Stimulated activated CD4-positive, alpha-beta T cell treated with anti-CD3 and anti-CD28 coated beads, TNF-alpha, amount 100 ng/mL, for 48 hours (primary cell): Measurements from ENCODE around the gene PXN.
A peak's percentile ranks its signal among the peaks of the same experiment; 100 is the strongest.
"Not testable (repeated sequence)": the region's sequence is repeated elsewhere in the genome, so short reads cannot be mapped to it uniquely, and the experiment has no call there.

ENCODE experiments used
- DNase-seq, 3 donors: peaks; one replicate each; pipeline ENCODE4 v3.0.0-alpha.2; 2020; ENCODE audit warnings: low read depth in 3 of 3

PXN gene

DNA sequence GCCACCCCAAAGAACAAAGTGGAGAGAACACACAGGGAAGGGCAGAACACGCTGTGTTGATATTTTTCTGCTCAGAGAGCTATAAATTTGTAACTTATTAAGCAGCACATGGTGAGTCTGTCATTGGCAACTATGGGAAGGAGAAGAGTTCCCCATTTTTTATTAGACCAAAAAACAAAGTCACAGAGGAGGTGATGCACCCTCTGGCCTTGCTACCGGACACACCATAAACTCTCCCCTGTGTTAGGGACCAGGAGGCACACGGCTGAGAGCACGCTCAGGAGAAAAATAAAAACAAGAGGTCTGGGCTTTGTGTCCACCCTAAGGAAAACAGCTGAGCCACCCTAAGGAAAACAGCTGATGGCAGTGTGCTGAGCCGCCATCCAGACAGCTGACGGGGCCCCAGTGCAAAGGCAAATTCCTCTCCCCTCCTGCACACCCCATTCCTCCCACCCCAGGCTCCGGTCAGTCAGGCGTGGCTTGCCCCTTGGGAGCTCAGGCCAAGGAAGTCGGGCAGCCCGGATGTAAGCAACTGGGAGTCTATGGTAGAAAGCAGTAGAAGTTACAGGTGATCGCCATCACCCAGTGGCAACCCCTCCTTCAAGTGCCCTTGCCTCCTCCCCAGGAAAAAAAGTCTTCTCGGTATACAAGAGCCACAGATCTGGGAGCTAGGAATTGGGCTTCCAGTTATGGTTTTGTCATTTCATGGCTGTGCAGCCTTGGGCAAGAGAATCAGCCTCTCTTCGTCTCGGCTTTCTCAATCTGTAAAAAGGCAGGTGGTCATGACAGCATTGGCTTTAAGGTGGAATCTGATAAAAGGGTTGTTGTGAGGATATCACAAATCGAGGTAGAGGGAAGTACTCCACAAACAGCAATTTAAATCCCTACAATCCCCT is 2.4 kb downstream of the PXN start:
- no peak for DNase-seq

DNA sequence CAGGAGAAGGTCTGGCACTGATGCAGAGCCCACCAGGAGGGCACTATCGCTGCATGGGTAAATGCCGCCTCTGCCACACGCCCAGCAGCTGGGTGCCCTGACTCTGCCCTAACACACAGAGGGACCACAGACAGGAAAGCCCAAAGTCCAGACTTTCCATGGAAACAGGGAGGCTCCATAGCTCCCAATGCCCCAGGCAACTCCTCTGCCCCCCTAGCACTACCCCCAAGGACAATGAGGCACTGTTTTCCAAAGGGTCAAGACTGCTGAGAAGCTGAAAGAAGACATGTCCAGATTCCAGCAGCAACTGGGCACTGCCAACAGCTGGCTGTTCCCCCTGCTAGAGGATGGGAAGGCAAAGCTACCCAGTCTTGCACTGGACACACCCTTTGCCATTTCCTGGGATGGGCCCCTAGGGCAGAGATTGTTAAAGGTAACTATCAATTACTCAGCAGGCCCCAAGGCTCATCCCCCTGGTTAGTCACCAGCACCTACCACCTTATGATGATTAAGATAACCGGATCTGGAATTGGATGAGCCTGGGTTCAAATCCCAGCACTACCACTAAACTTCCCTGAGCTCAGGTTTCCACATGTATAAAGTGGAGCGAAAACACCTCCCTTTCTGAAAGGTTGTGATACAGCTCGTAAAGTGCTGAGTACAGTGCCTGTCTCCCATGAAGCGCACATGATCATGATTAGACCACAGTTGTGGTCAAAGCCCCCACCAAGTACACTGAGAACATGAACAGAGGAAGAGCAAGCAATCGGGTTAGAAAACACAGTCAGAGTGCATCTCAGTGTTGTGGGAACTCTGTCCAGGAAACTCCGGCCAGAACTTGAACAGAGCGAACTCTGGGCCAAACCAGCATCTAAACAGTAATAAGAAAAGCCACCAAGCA is 3.3 kb downstream of the PXN start:
- no peak for DNase-seq

DNA sequence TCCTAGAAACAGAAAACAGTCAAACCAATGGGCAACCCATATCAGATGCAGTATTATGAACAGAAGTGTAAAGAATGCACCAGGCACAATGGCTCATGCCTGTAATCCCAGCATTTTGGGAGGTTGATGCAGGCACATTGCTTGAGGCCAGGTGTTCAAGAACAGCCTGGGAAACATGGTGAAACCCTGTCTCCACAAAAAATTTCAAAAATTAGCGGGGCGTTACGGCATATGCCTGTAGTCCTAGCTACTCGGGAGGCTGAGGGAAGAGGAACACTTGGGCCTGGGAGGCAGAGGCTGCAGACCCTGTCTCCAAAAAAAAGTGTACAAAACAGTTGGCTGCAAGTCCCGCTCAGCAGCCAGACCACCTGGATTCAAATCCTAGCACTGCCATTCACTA is 4.9 kb downstream of the PXN start:
- DNase-seq, result no peak

DNA sequence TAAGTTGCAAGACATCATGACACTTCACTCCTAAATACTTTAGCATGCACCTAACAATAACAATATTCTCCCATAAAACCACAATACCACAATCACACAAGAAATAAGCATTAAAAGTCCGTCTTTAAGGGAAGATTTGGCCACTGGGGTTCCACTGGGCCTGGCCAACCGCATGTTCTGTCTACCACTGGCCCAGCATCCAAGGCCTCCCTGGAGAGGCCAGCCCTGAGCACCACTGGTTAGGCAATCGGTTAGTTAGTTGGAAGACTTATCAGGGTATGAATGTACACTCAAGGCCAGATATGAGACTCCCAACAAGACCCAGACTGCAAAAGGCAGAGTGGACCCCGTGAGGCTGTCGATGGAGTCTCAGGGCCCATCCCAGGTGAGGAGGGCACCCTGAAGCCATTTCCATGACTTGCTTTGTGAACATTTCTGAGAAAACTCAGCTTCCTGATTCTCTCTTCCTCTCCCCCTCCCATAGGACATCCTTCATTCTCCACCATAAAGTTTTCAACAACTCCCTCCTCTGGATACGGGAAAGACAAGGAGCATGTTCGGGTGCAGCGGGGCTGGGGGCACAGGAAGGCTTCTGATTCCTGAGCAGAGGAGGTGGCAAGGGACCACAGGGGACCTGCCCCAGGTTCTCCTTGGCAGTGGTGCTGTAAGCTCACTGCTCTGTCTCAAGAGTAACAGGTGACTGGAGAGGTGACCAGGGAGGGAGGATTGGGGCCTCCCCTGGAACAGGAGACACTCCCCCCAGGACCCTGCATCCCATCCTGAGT is 5.9 kb downstream of the PXN start:
- no peak for DNase-seq

DNA sequence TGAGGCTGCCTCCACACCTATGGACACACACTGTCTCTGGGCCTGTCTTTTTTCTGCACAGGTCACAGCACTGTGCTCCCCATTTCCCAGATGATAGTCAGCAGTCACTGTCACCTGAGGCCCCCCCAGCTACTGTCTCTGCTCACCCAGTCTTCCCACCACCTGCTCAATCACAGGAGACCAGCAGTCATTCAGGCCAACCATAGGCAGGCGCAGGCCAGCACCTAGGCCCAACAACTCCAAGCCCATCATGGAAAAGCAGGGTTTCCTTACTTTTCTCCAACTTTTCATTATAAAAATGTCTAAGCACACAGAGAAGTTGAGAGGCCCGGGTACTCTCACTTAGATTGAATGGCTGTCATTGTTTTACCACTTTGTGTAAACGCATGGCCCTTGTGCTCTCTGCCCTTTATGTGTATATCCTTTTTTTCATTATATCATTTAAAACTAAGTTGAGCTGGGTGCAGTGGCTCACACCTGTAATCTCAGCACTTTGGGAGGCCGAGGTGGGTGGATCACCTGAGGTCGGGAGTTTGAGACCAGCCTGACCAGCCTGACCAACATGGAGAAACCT is 7.1 kb downstream of the PXN start:
- DNase-seq, result no peak

DNA sequence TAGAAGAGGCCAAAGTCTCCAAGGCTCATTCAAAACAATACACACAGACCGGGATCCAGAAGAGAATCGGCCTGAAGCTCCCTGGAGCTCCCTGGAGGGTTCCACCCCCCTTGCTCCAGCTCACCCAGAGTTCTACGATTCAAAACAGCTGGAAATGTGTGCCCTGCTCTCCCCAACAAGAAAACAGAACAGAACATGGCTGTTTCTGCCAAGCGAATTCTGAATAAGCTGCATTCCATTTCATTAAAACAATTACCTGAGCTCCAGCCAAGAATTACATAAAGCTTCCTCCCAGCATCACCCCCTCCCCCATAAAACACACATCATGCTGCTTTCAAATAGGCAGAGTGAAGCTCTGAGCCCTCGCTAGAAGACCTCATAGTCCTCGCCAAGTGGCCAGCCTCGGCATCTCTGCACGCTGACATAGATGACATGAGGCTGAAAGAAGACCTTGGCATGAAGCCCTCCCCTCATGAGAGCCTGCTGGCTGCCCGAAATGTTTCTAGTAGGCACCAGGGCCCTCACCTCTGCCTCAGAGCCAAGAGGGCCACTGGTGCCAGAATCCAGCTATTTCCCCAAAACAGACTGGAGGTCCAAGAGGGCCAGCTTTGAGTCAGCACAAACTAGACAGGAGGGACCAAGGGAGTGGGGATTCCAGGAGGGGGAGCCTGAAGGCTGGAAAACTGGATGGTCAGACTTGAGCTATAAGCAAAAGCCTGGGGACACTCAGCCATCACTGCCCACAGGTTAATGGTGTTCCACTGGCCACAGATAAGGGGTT is 8.3 kb downstream of the PXN start:
- DNase-seq, result no peak

DNA sequence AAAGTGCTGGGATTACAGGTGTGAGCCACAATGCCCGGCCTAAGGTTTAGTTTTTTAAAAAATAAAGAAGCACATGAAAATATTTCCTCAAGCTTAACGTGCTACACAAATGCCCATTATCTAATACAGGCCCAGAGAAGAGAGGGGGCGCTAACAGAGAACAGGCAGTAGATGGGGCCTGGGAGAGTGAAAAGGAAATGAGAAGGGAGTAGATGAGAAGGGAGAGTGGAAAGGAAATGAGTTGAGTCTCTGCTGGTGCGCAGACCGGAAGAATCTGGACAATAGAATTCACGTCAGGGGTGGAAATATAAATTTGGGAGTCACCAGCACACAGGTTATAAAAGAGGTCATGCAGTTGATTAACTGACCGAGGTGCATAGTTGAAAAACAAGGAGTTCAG is 10.7 kb downstream of the PXN start:
- no peak for DNase-seq

DNA sequence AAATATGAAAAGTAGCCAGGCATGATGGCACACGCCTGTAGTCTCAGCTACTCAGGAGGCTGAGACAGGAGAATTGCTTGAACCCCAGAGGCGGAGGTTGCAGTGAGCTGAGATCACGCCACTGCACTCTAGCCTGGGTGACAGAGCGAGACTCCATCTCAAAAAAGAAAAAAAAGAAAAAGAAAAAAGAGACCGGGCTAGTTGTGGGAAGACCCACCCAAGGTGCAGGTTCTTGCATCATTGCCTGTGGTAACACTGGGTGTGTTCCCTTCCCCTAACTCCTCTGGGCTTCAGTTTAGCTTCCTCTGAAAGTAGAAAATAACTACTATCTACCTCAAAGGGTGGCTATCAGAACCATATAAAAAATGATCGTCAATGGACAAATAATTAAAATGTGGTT is 12.2 kb downstream of the PXN start:
- not testable (repeated sequence) for DNase-seq

DNA sequence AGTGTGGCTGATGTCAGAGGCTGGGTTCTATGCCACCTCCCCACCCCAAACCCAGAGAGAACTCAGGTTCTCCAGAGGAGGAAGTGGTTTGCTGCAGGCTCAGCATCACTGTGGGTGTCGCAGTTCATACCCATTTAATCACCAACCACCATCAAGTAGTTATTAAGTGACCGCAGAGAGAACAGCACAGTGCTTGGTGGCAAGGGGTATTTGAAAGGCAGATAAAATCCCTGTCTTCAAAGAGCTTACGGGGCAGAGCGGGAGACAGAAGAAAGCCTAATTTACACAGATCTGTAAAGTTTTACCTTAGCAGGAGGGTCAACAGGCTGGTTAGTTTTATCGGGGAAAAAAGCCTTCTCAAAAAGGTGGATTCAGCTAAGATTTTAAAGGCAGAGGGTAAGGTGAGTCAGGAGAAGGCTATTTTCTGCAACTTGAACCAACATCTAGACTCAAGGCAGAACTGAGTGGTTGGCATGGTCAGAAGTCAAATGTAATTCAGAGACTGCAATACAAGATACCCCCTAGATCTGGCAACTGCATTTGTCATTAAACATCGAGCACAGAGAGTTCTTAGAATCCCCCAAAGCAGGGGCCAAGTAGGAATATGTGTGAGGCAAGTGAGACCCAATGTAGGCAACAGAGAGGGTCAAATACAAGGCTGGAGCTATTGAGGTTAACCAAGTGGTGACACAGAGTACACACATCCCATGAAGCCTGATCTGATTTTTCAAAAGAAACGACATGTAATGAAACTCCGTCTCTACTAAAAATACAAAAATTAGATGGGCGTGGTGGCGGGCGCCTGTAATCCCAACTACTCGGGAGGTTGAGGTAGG is 13.2 kb downstream of the PXN start:
- peak in 2 of 3 donors; percentile 39 to 68 for DNase-seq

DNA sequence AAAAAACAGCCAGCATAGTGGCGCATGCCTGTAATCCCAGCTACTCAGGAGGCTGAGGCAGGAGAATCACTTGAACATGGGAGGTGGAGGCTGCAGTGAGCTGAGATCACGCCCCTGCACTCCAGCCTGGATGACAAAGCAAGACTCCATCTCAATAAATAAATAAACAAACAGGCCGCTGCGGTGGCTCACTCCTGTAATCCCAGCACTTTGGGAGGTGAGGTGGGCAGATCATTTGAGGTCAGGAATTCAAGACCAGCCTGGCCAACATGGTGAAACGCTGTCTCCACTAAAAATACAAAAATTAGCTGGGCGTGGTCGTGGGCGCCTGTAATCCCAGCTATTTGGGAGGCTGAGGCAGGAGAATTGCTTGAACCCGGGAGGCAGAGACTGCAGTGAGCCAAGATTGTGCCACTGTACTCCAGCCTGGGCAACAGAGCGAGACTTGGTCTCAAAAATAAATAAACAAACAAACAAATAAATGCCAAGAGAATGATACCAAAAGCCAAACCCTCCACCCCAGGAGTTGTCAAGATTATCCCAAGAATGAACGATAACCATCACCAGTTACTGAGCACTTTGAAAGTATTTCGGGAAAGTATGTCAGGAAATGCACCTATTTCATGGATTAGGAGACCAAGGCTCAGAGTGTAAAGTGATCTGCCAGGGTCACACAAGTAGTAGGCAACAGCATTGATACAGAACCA is 14.0 kb downstream of the PXN start:
- DNase-seq, result not testable (repeated sequence)

DNA sequence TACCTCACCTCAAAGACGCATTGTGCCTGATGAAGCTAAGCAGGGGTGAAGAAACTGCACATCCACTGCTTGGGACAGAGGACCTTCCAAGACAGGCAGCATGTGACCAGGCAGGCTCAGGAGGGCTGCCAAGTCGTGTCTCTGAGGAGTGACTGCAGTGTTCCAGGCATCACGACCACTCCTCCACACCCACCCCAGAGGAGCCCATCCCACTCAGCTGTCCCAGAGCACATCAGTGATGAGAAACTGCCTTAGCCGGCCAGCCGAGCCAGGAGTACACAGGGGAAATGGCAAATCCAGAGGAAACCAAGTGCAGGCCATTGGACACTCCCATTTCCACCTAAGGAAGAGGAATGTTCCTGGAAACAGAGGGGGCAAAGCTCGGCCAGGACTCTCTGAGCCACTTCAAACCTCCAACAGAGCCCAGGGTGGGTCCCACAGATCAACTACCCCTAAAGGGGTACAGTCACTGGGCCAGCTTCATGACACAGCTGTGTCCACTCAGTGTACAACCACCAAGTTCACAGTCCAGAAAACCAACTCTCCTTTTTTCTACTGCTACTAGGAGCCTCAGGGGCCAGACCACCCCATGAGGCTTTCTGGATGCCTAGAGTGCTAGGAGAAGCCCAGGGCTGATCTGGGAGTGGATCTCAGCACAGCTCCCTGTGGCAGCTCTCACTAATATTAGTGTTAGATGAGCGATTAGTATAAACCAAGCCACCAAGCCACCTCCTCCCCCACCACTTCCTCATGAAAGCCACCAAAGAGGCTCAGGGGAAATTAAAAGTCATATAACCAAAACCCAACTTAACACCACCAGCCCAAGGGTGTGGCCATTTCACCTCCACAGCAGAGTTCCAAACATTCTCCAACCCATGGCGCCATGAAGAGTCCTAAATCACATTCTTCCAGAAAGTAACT is 15.4 kb downstream of the PXN start:
- DNase-seq, result no peak

DNA sequence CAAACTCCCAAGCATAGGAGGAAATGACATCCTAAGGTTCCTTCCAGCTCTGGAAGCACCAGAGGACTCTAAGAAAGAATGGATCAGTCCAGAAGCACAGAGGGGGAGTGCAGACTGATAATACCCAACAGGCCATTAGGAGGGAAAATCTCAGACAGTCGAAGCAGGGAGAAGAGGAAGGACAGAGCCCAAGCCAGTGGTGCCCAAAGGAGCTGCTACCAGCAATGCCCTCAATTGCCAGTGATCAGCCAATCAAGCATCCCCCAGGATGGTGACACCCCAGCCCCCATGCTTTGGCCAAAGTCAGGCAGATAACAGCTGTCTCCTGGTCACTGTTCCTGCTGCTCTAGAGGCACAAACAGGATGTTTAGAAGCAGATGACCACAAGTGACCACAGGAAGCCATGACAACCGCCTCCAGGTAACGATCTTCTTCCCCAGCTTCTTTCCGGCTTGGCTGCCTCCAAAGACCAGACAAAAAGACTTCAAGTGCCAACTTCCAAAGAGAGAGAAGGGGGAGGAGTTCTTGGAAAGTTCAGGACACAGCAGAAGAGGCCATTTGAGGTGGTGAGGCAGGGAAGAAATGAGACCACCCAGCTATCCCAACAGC is 16.2 kb downstream of the PXN start:
- no peak for DNase-seq

DNA sequence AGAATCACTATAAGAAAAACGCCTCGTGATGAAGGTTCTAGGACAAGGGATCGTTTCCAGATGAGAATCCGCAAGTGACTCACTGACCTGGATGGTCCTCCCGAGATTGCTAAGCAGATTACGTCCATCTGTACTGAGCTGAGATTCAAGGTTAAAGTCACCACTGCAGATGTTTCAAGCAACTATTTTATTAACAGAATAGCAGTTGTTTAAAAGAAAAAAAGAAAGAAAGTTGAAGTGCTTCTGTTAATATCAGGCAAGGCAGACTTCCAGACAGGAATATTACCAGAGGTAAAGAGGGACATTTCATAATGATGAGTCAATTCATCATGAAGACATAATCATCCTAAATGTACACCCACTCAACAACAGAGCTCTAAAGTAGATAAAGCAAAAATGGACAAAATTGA is 17.9 kb downstream of the PXN start:
- DNase-seq, result no peak

DNA sequence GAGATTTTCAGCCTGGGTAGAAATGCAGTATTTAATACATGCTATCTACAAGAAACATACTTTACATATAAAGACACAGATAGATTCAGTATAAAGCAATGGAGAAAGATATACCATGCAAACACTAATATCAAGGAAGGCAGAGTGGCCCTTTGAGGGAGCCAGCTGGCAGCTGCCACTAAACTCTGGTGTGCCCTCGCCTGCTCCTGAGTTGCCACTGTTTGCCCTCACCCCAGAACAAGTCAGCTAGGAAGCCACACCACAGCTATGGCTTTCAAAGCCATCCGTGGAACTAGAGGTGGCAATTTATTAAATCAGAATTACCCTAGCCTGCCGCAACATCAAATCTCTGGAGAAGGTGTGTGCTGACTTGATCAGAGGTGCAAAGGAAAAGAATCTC is 18.3 kb downstream of the PXN start:
- no peak for DNase-seq

DNA sequence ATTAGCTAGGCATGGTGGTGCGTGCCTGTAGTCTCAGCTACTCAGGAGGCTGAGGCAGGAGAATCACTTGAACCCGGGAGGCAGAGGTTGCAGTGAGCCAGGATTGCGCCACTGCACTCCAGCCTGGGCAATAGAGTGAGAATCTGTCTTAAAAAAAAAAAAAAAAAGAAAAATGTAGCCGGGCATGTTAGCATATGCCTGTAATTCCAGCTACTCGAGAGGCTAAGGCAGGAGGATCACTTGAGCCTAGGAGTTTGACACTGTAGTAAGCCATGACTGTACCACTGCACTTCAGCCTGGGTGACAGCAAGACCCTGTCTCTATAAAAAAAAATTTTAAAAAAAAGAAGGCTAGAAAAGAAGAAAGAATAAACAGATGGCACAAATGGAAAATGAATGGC is 18.8 kb downstream of the PXN start:
- DNase-seq, result not testable (repeated sequence)

DNA sequence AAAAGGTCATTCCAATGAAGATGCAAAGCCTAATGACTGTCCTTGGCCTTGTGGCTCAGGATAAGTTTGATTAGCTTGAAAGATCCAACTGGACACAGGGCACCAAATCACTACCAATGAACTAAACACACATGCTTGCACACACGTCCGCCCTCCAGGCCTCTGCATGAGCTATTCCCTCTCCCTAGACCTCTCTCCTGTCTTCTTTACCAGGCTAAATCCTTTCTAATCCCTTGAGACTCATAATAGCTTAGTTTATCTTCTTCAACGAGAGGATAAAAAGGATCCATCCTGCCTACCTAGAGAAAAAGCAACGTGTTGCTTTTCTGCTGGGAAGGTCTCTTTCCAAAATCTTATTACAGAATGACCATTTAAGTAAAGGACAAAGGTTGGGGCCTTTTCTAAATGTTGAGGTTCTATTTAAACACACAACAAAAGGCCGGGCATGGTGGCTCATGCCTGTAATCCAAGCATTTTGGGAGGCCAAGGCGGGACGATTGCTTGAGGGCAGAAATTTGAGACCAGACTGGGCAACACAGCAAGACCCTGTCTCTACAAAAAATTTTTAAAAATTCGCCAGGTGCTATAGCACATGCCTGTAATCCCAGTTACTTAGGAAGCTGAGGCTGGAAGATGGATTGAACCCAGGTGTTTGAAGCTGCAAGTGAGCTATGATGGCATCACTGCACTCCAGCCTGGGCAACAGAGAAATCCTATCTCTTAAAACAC is 22.4 kb downstream of the PXN start:
- DNase-seq, result no peak

DNA sequence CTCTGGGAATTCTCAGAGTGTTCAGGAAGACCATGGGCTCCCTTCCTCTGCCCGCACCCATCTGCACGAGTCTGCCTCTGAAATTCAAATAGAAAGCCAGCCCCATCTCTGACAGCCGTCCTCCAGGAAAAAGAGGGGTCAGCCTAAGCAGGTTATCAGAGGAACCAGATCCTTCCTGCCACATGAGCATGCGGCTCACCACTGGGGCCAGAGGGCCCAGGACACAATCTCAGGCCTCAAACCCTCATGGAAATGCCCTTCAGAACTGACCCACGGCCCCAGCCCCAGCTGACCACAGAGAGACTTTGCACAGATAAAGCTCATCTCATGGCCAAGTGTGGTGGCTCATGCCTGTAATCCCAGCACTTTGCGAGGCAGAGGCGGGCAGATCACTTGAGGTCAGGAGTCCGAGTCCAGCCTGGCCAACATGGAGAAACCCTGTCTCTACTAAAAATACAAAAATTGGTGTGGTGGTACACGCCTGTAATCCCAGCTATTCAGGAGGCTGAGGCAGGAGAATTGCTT is 23.2 kb downstream of the PXN start:
- no peak for DNase-seq
